Measurements from ENCODE around the gene TRIM59.

- TF ChIP-seq CTCF (IDR thresholded peaks at IDR 0.05) (no peak), POLR2A (IDR thresholded peaks at IDR 0.05) (no peak)
Measured at GRCh38 chr3:160434071-160434470, 15.5 kb downstream of the TRIM59 start.

Data from body of pancreas (tissue), 4 donors.